ENCODE measurements around the gene FAT3.

FAT3 gene

DNA sequence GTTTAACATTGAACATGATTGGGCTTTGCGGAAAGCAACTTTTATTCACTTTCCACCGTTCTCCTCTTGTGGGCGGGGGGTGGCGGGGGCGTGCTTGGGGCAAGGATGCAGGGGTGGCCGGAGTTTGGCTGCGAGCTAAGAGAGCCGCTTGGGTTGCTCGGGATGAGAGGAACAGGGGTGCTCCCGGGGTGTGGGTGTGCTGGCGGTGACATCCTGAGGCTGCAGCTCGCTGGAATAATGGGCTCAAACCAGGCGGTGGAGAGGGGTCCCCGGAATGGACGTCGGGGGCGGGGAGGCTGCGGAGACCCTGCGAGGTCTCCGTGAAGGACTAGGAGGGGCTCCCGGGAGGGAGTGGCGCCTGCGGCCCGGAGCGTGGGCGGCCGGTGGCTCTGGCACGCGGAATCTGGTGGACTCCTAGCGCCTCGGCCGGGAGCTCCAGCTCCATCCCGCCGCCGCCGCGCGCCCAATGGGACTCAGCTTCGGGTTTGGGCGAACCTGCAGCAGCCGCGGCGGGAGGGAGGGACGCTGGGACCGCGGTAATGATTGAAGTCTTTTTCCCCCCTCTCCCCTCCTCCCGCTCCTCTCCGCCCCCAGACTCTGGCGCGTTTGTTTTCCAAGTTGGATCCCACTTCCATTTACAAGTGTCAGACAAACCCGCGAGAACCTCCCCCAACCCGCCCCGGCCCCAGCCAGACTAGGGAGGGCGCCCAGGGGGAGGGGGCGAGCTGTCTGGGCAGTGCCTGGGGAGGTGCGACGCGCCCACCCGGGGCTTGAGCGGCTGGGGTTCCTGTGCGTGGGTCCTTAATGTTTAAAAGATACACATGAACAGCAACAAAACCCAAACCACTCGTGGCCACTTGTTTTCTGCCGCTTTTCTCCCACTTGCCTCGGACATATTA is 2.0 kb downstream of the FAT3 start (continued):
- TF ChIP-seq ZNF24 (tag by site-specific recombination; IDR thresholded peaks at IDR 0.05) (no peak), ZNF175 (tag by site-specific recombination; IDR thresholded peaks at IDR 0.05) (no peak), ZNF670 (tag by site-specific recombination; IDR thresholded peaks at IDR 0.05; ENCODE audit: low read depth) (no peak), ZNF610 (tag by site-specific recombination; IDR thresholded peaks at IDR 0.05; ENCODE audit: borderline replicate concordance) (no peak), GLIS2 (tag by site-specific recombination; IDR thresholded peaks at IDR 0.05) (peak; percentile 35; the same call in 1 of the 2 replicates), ZFHX2 (tag by site-specific recombination; conservative IDR thresholded peaks at IDR 0.05) (peak; percentile 77), SCRT1 (tag by site-specific recombination; IDR thresholded peaks at IDR 0.05; ENCODE audit: borderline replicate concordance) (no peak), ZNF791 (tag by site-specific recombination; IDR thresholded peaks at IDR 0.05) (no peak), EGR2 (tag by site-specific recombination; IDR thresholded peaks at IDR 0.05; ENCODE audit: low read depth) (peak; percentile 69), ZNF239 (tag by site-specific recombination; IDR thresholded peaks at IDR 0.05) (no peak), WT1 (tag by site-specific recombination; IDR thresholded peaks at IDR 0.05) (no peak), SP2 (tag by site-specific recombination; IDR thresholded peaks at IDR 0.05) (peak; percentile 72), ZSCAN23 (tag by site-specific recombination; IDR thresholded peaks at IDR 0.05) (no peak), ZSCAN16 (tag by site-specific recombination; IDR thresholded peaks at IDR 0.05) (no peak), ZNF777 (tag by site-specific recombination; IDR thresholded peaks at IDR 0.05; ENCODE audit: borderline replicate concordance) (no peak), ZSCAN30 (tag by site-specific recombination; IDR thresholded peaks at IDR 0.05) (0 out of 2 replicates have a peak, but pooled peaks have one; percentile 13), ZNF302 (tag by site-specific recombination; IDR thresholded peaks at IDR 0.05; ENCODE audit: low read depth) (no peak), ZBTB7A (tag by site-specific recombination; IDR thresholded peaks at IDR 0.05; ENCODE audit: low read depth) (no peak), ZNF510 (tag by site-specific recombination; IDR thresholded peaks at IDR 0.05; ENCODE audit: insufficient replicate concordance) (no peak), BCL11B (tag by site-specific recombination; IDR thresholded peaks at IDR 0.05; ENCODE audit: low read depth) (no peak)
- TF ChIP-seq, protein P1, sequence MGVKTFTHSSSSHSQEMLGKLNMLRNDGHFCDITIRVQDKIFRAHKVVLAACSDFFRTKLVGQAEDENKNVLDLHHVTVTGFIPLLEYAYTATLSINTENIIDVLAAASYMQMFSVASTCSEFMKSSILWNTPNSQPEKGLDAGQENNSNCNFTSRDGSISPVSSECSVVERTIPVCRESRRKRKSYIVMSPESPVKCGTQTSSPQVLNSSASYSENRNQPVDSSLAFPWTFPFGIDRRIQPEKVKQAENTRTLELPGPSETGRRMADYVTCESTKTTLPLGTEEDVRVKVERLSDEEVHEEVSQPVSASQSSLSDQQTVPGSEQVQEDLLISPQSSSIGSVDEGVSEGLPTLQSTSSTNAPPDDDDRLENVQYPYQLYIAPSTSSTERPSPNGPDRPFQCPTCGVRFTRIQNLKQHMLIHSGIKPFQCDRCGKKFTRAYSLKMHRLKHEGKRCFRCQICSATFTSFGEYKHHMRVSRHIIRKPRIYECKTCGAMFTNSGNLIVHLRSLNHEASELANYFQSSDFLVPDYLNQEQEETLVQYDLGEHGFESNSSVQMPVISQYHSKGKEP (tag by site-specific recombination; IDR thresholded peaks at IDR 0.05) = no peak
- TF ChIP-seq, protein P2, sequence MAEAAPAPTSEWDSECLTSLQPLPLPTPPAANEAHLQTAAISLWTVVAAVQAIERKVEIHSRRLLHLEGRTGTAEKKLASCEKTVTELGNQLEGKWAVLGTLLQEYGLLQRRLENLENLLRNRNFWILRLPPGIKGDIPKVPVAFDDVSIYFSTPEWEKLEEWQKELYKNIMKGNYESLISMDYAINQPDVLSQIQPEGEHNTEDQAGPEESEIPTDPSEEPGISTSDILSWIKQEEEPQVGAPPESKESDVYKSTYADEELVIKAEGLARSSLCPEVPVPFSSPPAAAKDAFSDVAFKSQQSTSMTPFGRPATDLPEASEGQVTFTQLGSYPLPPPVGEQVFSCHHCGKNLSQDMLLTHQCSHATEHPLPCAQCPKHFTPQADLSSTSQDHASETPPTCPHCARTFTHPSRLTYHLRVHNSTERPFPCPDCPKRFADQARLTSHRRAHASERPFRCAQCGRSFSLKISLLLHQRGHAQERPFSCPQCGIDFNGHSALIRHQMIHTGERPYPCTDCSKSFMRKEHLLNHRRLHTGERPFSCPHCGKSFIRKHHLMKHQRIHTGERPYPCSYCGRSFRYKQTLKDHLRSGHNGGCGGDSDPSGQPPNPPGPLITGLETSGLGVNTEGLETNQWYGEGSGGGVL (tag by site-specific recombination; IDR thresholded peaks at IDR 0.05) = peak; percentile 94
- TF ChIP-seq, protein P3, sequence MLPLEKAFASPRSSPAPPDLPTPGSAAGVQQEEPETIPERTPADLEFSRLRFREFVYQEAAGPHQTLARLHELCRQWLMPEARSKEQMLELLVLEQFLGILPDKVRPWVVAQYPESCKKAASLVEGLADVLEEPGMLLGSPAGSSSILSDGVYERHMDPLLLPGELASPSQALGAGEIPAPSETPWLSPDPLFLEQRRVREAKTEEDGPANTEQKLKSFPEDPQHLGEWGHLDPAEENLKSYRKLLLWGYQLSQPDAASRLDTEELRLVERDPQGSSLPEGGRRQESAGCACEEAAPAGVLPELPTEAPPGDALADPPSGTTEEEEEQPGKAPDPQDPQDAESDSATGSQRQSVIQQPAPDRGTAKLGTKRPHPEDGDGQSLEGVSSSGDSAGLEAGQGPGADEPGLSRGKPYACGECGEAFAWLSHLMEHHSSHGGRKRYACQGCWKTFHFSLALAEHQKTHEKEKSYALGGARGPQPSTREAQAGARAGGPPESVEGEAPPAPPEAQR (tag by site-specific recombination; IDR thresholded peaks at IDR 0.05) = no peak
- TF ChIP-seq, protein P4, sequence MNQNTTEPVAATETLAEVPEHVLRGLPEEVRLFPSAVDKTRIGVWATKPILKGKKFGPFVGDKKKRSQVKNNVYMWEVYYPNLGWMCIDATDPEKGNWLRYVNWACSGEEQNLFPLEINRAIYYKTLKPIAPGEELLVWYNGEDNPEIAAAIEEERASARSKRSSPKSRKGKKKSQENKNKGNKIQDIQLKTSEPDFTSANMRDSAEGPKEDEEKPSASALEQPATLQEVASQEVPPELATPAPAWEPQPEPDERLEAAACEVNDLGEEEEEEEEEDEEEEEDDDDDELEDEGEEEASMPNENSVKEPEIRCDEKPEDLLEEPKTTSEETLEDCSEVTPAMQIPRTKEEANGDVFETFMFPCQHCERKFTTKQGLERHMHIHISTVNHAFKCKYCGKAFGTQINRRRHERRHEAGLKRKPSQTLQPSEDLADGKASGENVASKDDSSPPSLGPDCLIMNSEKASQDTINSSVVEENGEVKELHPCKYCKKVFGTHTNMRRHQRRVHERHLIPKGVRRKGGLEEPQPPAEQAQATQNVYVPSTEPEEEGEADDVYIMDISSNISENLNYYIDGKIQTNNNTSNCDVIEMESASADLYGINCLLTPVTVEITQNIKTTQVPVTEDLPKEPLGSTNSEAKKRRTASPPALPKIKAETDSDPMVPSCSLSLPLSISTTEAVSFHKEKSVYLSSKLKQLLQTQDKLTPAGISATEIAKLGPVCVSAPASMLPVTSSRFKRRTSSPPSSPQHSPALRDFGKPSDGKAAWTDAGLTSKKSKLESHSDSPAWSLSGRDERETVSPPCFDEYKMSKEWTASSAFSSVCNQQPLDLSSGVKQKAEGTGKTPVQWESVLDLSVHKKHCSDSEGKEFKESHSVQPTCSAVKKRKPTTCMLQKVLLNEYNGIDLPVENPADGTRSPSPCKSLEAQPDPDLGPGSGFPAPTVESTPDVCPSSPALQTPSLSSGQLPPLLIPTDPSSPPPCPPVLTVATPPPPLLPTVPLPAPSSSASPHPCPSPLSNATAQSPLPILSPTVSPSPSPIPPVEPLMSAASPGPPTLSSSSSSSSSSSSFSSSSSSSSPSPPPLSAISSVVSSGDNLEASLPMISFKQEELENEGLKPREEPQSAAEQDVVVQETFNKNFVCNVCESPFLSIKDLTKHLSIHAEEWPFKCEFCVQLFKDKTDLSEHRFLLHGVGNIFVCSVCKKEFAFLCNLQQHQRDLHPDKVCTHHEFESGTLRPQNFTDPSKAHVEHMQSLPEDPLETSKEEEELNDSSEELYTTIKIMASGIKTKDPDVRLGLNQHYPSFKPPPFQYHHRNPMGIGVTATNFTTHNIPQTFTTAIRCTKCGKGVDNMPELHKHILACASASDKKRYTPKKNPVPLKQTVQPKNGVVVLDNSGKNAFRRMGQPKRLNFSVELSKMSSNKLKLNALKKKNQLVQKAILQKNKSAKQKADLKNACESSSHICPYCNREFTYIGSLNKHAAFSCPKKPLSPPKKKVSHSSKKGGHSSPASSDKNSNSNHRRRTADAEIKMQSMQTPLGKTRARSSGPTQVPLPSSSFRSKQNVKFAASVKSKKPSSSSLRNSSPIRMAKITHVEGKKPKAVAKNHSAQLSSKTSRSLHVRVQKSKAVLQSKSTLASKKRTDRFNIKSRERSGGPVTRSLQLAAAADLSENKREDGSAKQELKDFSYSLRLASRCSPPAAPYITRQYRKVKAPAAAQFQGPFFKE (tag by site-specific recombination; IDR thresholded peaks at IDR 0.05; ENCODE audit: borderline replicate concordance) = no peak
- TF ChIP-seq, protein P5, sequence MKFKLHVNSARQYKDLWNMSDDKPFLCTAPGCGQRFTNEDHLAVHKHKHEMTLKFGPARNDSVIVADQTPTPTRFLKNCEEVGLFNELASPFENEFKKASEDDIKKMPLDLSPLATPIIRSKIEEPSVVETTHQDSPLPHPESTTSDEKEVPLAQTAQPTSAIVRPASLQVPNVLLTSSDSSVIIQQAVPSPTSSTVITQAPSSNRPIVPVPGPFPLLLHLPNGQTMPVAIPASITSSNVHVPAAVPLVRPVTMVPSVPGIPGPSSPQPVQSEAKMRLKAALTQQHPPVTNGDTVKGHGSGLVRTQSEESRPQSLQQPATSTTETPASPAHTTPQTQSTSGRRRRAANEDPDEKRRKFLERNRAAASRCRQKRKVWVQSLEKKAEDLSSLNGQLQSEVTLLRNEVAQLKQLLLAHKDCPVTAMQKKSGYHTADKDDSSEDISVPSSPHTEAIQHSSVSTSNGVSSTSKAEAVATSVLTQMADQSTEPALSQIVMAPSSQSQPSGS (tag by site-specific recombination; IDR thresholded peaks at IDR 0.05; ENCODE audit: low read depth) = no peak
